CD4-positive, alpha-beta T cell treated with Interleukin-6 for 4 hours (primary cell): ENCODE results near the gene HNMT.
A peak's percentile ranks its signal among the peaks of the same experiment; 100 is the strongest.
"Not testable (repeated sequence)": the region's sequence is repeated elsewhere in the genome, so short reads cannot be mapped to it uniquely, and the experiment has no call there.

Experiments
- DNase-seq: peaks from one replicate; pipeline ENCODE4 v3.0.0-alpha.2; 2020; ENCODE audit warnings: mixed read lengths

HNMT gene

DNA sequence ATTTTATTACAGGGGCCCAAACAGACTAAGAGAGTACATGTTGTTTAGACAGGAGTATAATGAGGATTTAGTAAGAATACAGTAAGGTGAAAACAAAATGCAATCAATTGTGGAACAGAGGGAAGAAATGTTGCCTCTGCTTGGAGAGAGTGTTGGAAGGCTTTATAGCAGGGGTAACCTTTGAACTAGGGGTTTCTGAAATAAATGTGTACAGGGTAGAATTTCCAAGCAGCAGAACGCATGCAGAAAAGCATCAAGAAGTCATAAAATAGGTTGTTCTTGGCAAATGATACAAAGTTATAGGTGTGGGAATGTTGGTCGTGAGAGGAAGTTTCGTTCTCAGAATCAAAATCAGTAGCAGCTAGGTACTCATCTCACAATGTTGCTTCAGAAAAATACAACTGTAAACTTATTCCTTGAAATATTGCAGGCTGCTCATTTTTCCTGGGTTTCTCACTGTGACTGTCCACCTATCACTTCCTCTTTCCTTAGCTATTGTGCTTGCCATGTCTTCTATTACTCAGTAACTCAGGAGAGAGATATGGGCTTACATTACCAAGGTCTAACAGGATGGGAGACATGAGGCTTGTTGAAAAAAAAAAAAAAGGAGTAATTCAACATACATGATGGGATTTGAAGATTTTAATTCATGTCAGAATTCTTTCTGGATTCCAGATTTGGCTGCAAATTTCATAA lies 17.1 kb upstream of the HNMT start:
- DNase-seq: no peak

DNA sequence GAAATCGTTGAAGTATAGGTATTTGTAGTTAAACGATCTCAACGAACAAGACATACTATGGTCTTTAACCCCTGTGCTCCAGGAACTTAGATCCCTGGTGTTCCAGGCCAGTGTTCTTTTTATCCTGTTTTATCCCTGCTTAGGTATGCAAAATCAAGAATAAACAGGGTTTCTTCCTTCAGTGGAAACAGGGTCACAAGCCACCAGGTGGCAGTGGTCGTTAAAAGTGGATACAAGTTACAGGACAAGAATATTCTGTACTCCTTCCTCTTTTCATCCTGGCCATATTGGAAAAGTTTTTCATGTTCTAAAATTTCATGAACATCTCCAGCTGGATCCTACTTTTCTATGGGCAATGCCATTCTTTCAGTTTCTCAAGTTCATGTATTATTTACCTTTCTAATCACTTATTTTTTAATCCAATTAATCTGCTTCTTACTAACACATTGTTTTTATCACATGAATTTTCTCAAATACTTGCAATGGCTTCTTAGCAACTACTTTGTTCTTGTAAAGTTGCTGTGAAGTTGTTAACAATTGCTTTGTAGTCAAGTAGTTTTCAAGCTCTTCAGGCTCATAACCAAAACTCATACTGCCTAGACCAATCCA lies 16.4 kb upstream of the HNMT start:
- peak; percentile 30 for DNase-seq

DNA sequence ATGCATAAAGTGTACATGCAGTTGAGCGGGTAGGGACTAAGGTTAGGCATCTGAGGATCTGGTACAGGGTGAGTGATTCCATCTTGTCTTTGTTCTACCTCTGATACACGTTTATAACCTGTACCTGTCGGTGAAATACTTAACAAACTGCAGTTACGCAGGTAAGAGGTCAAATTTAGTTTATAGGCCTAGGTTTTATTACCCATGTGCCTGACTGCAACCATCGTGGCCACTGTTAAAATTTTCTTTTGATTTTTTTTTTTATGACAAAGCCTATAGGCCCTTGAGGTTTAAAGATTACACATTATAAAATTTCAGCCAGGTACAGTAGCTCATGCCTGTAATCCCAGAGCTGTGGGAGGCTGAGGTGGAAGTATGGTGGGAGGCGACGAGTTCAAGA lies 15.4 kb upstream of the HNMT start:
- DNase-seq: no peak

DNA sequence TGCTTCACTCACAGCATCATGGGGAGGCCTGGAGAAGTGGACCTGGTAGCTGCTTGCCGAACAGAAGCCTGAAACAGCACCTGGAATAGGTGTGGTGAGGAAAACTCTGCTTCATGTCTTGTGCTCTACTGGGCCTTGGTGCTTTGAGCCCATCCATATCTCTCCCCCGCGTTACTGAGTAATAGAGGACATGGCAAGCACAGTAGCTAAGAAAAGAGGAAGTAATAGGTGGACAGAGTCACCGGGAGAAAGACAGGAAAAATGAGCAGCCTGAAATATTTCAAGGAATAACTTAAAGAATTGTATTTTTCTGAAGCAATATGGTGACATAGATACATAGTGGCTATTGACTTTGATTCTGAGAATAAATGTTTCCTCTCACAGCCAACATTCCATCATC lies 14.0 kb upstream of the HNMT start:
- no peak for DNase-seq

DNA sequence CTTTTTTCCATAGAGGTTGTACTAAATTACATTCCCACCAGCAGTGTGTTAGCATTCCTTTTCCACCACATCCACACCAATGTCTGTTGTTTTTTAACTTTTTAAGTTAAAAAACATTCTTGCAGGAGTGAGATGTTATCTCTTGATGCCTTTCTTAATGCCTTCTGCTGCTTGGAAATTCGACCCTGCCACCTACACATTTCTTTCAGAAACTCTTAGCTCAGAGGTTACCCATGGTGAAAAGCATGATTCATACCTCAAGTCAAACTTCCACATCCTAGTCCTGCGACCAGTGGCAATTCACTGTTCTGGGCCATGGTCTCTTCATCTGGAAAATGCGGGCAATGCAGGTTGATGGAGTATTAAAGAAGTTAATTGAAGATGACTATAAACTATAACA lies 12.7 kb upstream of the HNMT start:
- no peak for DNase-seq

DNA sequence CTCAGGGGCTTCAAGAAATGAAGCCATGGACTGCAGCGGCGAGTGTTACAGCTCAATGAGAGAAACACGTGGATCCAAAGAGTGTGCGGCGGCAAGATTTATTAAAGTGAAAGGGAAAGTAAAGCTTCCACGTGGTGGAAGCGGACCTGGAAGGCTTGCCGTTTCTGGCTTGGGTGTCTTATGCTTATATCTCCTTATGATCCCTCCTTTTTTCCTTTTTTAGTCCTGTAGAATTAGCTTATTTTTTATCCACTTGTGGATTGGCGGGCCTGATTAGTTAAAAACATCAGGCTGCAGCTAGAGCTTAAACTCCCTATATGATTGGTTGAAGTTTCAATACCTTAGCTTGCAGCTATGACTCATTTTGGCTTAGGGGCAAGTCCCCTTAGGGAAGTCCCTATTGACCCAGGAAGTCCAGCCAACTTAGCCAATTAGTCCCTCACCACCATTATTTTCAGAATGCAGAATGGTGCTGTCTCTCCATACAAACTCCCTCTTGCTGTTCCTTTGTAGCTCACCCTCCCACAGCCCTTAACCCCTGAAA lies 11.6 kb upstream of the HNMT start:
- DNase-seq: no peak

DNA sequence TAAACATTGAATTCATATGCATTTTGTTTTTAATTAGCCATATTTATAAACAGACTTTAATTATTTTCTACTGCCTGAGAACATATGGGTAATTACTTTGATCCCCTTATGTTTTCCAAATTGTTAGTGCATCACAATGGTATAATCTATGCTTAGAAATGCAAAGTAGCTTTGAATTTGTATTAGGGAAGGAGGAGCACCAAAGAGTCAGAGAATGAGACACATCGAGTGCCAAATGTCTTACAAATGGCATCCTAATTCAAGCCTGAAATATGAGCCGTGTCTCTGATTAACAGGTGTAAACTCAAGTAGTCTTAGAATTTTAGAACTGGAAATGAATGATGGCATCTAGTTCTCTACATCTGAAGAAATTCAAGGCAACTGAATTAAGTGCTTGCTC lies 8.7 kb upstream of the HNMT start:
- DNase-seq: no peak

DNA sequence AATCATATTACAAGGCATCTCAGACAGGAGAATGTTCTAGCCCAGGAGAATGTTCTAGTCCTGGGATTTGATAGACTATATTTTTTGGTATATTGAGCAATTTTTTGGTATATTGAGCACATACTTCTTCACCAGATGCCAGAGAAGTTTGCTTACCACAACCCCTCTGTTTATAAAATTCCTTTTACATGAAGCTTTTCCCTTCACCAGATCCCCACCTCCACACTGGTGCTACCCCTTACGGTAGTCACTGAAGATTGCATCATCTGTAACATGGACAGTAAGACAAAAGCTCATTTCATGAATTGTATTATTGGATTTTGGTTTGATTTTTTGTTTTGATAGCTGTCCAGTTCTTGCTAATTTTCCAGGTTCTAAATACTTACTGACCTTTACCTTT lies 7.2 kb upstream of the HNMT start:
- DNase-seq: no peak

DNA sequence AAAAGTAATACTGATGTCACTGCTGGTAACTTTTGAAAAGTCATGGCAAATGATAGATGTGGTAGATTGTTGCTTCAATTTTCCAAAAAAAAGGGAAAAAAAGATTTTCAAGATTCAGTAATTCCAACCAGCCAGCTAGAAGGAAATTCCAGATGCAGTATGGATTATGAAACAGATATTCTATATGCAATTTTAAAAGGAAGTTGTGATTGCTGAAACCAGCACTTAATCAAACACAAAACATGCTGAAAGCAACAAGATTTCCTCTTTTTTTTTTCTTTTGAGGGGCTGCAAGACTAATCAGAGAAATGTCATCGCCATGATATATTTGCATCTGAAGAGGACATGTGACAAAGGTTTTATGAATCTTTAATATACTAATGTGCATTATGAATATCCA lies 5.1 kb upstream of the HNMT start:
- no peak for DNase-seq

DNA sequence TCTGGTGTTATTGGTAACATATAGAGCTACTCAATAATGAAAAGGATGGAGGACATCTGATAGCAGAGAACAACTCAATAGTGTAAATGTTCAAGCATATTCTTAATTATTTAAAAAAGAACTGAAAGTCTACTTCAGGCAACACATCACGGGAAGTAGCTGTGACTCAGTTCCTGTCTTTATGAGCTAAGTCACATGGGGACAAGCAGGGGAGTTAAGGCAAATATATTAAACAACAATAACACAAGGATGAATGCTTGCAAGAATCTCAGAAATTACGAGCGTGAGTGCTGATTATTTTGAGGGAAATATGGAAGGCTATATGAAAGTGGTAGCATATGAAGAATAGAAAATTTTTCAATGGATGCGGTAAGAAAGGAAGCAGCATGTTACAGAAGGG lies 4.0 kb upstream of the HNMT start:
- DNase-seq: no peak

DNA sequence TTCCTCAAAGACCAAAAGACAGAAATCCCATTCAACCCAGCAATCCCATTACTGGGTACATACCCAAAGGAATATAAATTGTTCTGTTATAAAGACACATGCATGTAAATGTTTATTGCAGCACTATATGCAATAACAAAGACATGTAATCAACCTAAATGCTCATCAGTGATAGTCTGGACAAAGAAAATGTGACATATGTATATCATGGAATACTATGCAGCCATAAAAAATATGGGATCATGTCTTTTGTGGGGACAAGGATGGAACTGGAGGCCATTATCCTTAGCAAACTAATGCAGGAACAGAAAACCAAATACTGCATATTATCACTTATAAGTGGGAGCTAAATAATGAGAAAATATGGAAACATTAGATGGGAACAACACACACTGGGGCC lies 2.7 kb upstream of the HNMT start:
- DNase-seq: no peak

DNA sequence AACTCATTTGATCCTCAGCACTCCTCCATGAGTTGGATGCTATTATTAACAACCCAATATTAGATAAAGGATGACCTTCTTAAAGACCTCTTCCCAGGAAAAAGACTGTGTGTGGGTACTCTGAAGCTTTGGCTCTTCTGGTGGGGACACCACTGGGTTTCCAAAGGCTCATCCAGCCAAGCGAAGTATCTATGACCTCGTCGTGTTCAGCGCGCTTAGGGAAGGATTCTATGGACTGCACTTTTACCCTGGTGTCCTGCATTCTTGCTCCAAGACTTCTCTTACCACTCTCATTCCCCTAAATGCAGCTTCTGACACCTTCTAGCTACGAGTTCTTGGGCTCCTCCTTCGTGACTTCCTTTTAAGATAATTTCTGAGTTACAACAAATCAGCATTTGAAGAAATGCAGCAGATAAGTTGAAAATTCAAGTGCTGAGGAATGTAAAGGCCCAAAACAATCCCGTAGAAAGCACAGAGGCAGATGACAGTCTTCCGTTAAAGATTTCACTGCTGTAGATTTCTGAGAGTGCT lies 673 bp upstream of the HNMT start:
- DNase-seq: no peak

DNA sequence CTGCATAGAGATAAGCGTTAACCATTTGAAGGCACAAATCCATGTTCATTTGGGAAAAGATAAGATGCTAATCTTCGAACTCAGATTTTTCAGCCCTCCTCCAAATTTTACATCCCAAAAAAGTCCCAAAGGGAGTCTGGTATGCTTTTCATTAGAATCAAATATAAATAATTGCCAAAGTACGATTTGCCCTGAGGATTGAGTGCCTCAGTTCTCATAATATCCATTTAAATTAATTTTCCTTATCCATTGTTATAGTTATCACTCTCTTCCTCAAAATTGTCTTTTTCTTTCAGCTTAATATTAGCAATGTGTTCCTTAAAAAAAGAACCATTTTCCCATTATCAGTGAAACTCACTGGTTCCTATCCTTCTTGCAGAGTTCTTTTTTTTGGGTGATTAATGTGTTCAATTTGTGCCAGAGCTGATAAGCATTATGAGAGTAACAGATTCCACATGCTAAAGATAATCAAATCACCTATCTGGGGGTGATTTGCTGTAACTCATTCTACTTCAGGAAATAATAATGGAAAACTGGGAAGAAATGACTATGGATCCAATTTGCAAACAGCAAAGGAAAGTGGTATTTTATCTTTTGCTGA lies 686 bp downstream of the HNMT start:
- no peak for DNase-seq

DNA sequence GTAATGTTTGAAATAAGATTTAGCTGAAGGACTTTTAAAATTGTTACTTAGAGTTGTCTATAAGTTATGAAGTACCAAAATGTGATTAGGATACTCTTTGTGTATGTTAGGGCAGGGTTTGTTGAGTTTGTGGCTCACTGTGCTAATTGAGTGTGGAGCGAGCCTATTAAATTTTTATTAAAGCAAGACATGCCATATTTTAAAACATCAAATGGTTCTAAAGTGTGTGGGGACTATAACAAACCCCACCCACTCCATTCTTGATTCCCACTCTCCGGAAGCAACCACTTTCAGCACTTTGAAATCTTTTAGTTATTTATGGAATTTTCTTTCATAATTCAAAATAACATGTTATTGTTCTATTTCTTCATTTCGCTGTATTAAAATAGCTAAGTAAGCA lies 1.8 kb downstream of the HNMT start:
- no peak for DNase-seq

DNA sequence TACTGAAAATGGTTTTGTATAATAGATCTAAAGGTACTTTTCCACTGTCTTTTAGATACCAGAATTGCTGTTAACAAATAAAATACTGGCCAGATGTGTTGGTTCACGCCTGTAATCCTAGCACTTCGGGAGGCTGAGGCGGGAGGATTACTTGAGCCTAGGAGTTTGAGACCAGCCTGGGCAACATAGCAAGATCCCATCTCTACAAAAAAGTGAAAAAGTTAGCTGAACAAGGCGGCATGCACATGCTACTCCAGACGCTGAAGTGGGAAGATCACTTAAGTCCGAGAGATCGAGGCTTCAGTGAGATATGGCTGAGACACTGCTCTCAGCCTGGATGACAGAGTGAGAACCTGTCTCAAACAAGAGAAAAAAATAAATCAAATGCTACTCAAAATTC lies 2.8 kb downstream of the HNMT start:
- DNase-seq: no peak

DNA sequence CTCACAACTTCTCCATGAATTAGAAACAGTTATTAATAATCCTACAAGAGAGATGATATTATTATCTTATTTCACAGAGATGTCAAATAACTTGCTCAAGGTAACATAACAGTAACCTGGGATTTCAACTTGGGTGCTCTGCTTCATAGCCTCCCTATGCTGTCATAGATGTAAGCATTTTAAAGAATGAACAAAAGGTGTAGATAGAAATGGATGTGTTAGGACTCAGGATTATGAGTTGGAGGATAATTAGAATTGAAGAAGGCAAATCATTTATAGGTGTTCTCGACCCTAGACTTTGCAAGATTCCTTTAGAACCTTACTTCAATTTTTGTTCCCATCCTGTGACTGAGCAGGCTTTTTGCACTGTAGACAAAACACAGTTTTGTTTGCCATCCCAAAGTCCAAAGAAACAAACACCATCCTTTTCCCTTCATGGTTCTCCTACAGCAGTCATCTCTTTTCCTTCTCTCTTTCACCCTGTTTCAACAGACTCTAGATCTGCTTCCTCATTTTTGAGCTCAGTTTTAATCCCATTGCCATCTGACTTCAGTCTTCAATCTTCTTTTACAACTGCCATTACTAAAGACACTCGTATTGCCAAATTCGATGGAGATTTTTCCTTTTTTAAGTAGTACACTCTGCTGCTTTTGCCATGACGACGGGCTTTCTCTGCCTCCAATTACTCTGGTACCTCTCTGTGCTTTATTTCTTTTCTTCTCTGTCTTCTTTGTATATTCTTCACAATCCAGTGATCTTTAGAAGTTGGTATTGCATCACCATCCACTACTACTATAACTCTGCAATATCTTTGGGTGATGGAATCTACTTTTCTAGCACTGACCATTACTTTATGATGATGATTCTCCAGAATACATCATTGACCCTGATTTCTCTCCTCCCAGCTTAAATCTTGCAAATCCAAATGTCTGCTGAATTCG lies 4.5 kb downstream of the HNMT start:
- DNase-seq: no peak

DNA sequence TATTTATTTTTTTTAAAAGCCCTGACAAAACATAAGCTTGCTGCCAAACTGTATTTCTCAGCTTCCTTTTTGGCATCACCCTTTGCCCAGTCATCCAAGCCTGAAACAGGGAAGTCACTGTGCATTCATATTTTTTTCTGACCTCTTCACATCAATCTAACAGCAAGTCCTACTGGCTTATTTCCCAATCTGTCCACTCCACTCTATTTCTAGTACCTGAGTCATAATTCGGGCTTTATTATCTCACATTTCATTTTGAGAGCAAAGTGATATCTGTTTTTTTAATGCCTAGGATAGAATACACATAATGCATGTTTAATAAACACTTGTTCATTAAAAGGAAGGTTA lies 5.1 kb downstream of the HNMT start:
- no peak for DNase-seq

DNA sequence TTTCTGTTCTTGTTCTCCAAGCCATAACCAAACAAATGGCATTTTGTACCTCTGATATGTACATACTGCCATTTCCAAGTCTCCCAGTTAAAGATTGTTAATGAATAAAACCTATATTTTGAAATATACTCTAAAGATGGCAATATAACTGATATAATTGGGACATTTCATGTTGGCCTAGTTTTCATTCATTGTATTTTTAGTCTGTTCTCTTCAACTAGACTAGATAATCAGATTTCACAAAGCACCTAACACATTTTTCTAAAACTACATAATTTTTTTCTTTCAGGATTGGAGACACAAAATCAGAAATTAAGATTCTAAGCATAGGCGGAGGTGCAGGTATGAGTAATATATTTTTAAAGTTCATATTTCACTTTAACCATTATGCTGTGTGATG lies 5.6 kb downstream of the HNMT start:
- DNase-seq: no peak

DNA sequence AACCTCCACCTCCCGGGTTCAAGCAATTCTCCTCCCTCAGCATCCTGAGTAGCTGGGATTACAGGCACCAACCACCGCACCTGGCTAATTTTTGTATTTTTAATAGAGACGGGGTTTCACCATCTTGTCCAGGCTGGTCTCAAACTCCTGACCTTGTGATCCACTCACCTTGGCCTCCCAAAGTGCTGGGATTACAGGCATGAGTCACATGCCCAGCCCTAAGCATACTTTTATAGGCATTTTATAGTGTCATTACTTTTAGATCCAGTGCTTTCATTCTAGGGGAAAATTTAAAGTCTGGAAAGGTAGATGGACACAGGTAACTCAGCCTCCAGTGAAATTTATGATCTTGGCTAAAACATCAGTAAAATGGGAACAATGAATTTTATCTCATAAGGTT lies 7.0 kb downstream of the HNMT start:
- not testable (repeated sequence) for DNase-seq

DNA sequence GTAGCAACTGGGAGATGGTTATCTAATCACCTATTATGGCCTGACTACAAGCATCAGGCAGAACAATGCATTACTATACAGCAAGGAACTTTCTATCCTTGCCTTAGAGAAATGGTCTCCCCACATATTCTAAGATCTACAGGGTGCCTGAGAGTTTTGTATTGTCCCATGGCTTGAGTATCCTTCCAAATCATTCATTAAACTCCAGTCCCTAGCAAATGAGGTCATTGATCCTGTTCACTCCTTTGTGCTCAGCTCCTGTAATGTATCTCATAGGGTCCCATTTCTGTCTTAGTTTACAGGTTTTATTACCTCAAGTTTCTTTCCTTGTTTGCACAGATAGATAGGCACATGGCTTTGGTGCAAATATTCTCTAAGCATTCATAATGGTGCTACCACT lies 9.0 kb downstream of the HNMT start:
- no peak for DNase-seq

DNA sequence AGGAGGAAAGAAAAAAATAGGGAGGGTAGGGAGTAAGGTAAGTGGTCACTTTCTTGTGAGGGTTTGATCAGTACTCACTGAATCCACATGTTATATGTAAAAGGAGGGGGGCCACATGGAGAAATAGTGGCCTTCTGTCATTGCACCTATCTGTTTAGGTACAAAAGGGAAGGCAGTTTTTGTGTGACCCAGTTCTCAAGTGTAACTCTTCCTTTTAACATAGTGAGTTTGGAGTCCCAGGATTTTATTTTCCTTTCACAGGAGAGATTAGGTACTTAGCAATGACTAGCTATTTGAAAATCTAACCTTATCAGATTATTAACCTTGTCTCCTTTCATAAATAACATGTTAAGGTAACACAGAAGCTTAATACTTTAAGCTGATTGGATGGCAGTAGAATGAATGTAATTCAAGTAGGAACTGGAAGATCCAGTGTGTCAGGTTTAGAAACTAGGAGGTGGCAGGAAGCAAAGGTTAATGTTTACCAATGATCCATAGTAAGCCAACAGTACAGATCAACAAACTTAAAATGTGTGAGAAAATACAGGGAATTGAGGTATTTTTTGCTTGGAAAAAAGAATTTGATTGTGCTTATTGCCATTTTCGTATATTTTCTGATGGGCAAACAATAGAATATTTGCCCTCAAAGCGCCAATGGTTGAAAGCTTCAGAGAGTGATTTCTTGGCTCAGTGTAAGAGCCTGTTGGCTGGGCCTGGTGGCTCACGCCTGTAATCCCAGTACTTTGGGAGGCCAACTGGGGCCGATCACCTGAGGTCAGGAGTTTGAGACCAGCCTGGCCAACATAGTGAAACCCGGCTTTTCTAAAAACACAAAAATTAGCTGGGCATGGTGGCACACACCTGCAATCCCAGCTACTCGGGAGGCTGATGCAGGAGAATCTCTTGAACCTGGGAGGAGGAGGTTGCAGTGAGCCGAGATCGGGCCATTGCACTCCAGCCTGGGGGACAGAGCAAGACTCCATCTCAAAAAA lies 11.3 kb downstream of the HNMT start:
- no peak for DNase-seq

DNA sequence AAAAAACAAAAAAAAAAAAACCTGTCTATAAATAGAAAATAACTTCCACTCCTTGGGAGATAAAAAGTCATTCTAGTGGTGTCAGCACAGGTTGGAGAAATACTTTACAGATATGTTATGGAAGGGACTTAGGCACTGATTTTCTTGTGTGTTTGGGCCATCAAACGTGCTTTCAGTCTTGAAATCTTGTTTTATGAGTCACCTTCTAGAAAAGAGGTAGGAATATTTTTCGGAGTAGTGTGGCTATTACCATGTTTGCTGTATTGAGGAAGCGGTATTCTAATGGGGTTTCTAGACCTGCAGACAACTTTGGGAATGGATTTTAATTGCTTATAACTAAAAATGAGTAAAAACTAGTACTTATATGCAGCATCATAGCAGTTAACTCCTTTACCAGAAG lies 12.0 kb downstream of the HNMT start:
- no peak for DNase-seq
